A673 (cell line): ENCODE measurements around the gene FAM229A. TPM values are rescaled to one million over a fixed set of nuclear protein-coding genes. Genes with fewer than 3 reads are reported as not detected.

Experiments used
- BruUV-seq: library from RNA; stranded (reverse); fragments of 400-500 nt; replicated peaks from 2 replicates; lab custom pipeline; 2021; lab: Mats Ljungman, UMichigan
- CTCF ChIA-PET: fragments of 300-600 bp; sonication (Branson Sonifier 250); formaldehyde crosslinking; loops from one replicate; lab custom pipeline; 2022; ENCODE audit warnings: antibody characterized with exemption; lab: Charles Lee
- POLR2A ChIA-PET: fragments of 300-600 bp; sonication (Branson Sonifier 250); formaldehyde crosslinking; loops from one replicate; lab custom pipeline; 2022; ENCODE audit warnings: antibody characterized with exemption; ENCODE audit not compliant: low non-redundant PET; lab: Charles Lee
- DNase-seq: peaks from one replicate; pipeline ENCODE4 v3.0.0-alpha.2; 2015; ENCODE audit warnings: low spot score
- H3K27ac ChIP-seq: fragments of 200-600 bp; sonication (generic); 2 replicates; pipeline ENCODE4 v1.5.1; 2016; ENCODE audit warnings: mixed run types, low read depth, mild to moderate bottlenecking, mixed read lengths, antibody characterized with exemption, low read length; ENCODE audit not compliant: poor library complexity, severe bottlenecking
- H3K27me3 ChIP-seq: fragments of 200-600 bp; sonication (generic); replicated peaks from 2 replicates; pipeline ENCODE4 v1.6.1; 2017; ENCODE audit warnings: mixed run types, low read depth, mild to moderate bottlenecking, mixed read lengths, antibody characterized with exemption, low read length; ENCODE audit not compliant: insufficient read depth, poor library complexity
- H3K36me3 ChIP-seq: fragments of 200-600 bp; sonication (generic); 2 replicates; pipeline ENCODE4 v1.6.1; 2016; ENCODE audit warnings: mixed run types, mild to moderate bottlenecking, mixed read lengths, antibody characterized with exemption, low read length; ENCODE audit not compliant: insufficient read depth, poor library complexity, severe bottlenecking
- H3K4me1 ChIP-seq: fragments of 200-600 bp; sonication (generic); 2 replicates; pipeline ENCODE4 v1.6.1; 2017; ENCODE audit warnings: mixed run types, mild to moderate bottlenecking, mixed read lengths, antibody characterized with exemption, low read length; ENCODE audit not compliant: insufficient read depth, poor library complexity, severe bottlenecking
- H3K4me3 ChIP-seq: fragments of 200-600 bp; sonication (generic); 2 replicates; pipeline ENCODE4 v1.5.1; 2016; ENCODE audit warnings: low read depth, mixed run types, mild to moderate bottlenecking, mixed read lengths, low read length; ENCODE audit not compliant: poor library complexity, severe bottlenecking
- H3K9me3 ChIP-seq: fragments of 200-600 bp; sonication (generic); 2 replicates; pipeline ENCODE4 v1.6.1; 2016; ENCODE audit warnings: mixed run types, low read depth, mild to moderate bottlenecking, mixed read lengths, antibody characterized with exemption, low read length; ENCODE audit not compliant: poor library complexity, severe bottlenecking
- CTCF ChIP-seq: fragments of 300-800, 200-600 bp; sonication (generic); conservative IDR thresholded peaks from 2 replicates; pipeline ENCODE4 v1.5.1; 2017; ENCODE audit warnings: low read depth, mild to moderate bottlenecking, antibody characterized with exemption, low read length, moderate library complexity, mixed read lengths
- EZH2 ChIP-seq: fragments of 200-600 bp; sonication (generic); IDR thresholded peaks from 2 replicates; pipeline ENCODE4 v1.6.1; 2017; ENCODE audit warnings: borderline replicate concordance, low read depth, mild to moderate bottlenecking, mixed read lengths, antibody characterized with exemption, low read length; ENCODE audit not compliant: poor library complexity, severe bottlenecking
- intact Hi-C: fragments of 100-400 bp; cut with micrococcal nuclease; formaldehyde crosslinking; loops from one replicate; pipeline ENCODE4 v1.10.0; 2022; ENCODE audit not compliant: unreplicated experiment
- total RNA-seq: library from RNA; stranded (reverse); gene quantifications from 2 replicates; pipeline ENCODE4 v1.2.3, GENCODE V29; 2021

FAM229A gene
- total RNA-seq, 1 experiment from 2014 or later, result 4.7 TPM

- POLR2A ChIA-PET, result no interaction called here
- no peaks in the 10 kb centered on the region for H3K9me3 ChIP-seq
- DNase-seq, result no peak
- H3K27me3 ChIP-seq, result no peaks in the 10 kb centered on the region
- intact Hi-C loops, result no loop called here
- H3K27ac ChIP-seq, result no peak overlapping the region
- no TSS peak for BruUV-seq
- H3K36me3 ChIP-seq, result no peaks in the 10 kb centered on the region
- TF ChIP-seq CTCF (no peak), EZH2 (no peak)
- peaks cover 15% of the 10 kb centered on the region for H3K4me1 ChIP-seq
- CTCF ChIA-PET, result no interaction called here
- H3K4me3 ChIP-seq, result no peak overlapping the region
Measured at GRCh38 chr1:32341186-32341757, 21.0 kb downstream of the FAM229A start.

- intact Hi-C loops, result loop anchor here (5.0 to 10.0 kb wide), 2 partner anchors 53 to 115 kb away; partner anchors contain the start of genes BSDC1, EIF3I and TMEM234
- no TSS peak for BruUV-seq
- Histone ChIP-seq H3K27me3 (no peaks in the 10 kb centered on the region), H3K36me3 (peaks cover under 1% of the 10 kb centered on the region), H3K27ac (no peak overlapping the region), H3K9me3 (no peaks in the 10 kb centered on the region), H3K4me3 (no peak overlapping the region), H3K4me1 (peaks cover 15% of the 10 kb centered on the region)
- no peak for TF ChIP-seq EZH2
- TF ChIP-seq CTCF, result no peak
- ChIA-PET CTCF (no interaction called here), POLR2A (no interaction called here)
- DNase-seq, result no peak
Measured at GRCh38 chr1:32339363-32339978, 22.8 kb downstream of the FAM229A start.

GRCh38 chr1:32338637-32339145 lies 23.6 kb downstream of the FAM229A start:
- POLR2A ChIA-PET, result no interaction called here
- CTCF ChIA-PET, result no interaction called here
- TF ChIP-seq CTCF (no peak), EZH2 (no peak)
- Histone ChIP-seq H3K4me3 (no peak overlapping the region), H3K9me3 (no peaks in the 10 kb centered on the region), H3K27me3 (no peaks in the 10 kb centered on the region), H3K4me1 (peaks cover 15% of the 10 kb centered on the region), H3K36me3 (peaks cover 8% of the 10 kb centered on the region), H3K27ac (no peak overlapping the region)
- intact Hi-C loops, result loop anchor here (5.0 to 10.0 kb wide), 2 partner anchors 54 to 114 kb away; partner anchors contain the start of genes BSDC1, EIF3I and TMEM234
- BruUV-seq, result no TSS peak
- no peak for DNase-seq
